ENCODE measurements around the gene LZTS3. TPM values are rescaled to one million over a fixed set of nuclear protein-coding genes. Genes with fewer than 3 reads are reported as not detected.

LZTS3 gene
- total and polyA plus RNA-seq, 4 donors, result 3.3 to 9.9 (median 8.0) TPM

- Histone ChIP-seq H3K4me1 (ENCODE audit: control insufficient read depth in 1 of 2, insufficient read depth in 2 of 2, low read length in 2 of 2) (no peaks in the 10 kb centered on the region), H3K9me3 (ENCODE audit: control insufficient read depth, low read length) (no peaks in the 10 kb centered on the region), H3K36me3 (ENCODE audit: control insufficient read depth in 1 of 2, insufficient read depth in 2 of 2, low read length in 1 of 2) (peaks cover 0 to 2% of the 10 kb centered on the region in 2 donors), H3K4me3 (ENCODE audit: low read length in 2 of 2) (peak within 1 kb of the TSS; percentile 52 to 59), H3K27ac (ENCODE audit: low read depth in 1 of 2, low read length in 2 of 2) (peak within 1 kb of the TSS in 1 of 2 donors; percentile 11), H3K27me3 (ENCODE audit: control insufficient read depth in 1 of 2, insufficient read depth in 2 of 2, low read length in 1 of 2) (no peaks in the 10 kb centered on the region)
- DNase-seq (peak; percentile 65 to 83), ATAC-seq (ENCODE audit: low FRiP score) (peak; percentile 72)
- WGBS, 2 donors, result 0% methylated on average over 45 to 48 of the region's 48 CpGs
- intact Hi-C loops (cut with DNase I), result loop anchor here in 1 of 2 donors (10.0 kb wide), 1 partner anchor 165 kb away; the partner anchor contains the start of genes GNRH2 and MRPS26
Observed at GRCh38 chr20:3209257-3209945, 36.1 kb upstream of the LZTS3 start, which contains the start of gene ITPA. ITPA (plus strand) TSS chr20:3209498; CDS start chr20:3209552, 54 bp downstream.

GRCh38 chr20:3208786-3209256, 35.5 kb upstream of the LZTS3 start:
- DNase-seq, result no peak
- H3K36me3 ChIP-seq (ENCODE audit: control insufficient read depth in 1 of 2, insufficient read depth in 2 of 2, low read length in 1 of 2), result peaks cover 0 to 2% of the 10 kb centered on the region in 2 donors
- peak overlapping the region; percentile 52 to 59 for H3K4me3 ChIP-seq (ENCODE audit: low read length in 2 of 2)
- no peaks in the 10 kb centered on the region for H3K27me3 ChIP-seq (ENCODE audit: control insufficient read depth in 1 of 2, insufficient read depth in 2 of 2, low read length in 1 of 2)
- intact Hi-C loops (cut with DNase I), result loop anchor here in 1 of 2 donors (10.0 kb wide), 1 partner anchor 164 kb away; the partner anchor contains the start of genes GNRH2 and MRPS26
- no peaks in the 10 kb centered on the region for H3K4me1 ChIP-seq (ENCODE audit: control insufficient read depth in 1 of 2, insufficient read depth in 2 of 2, low read length in 2 of 2)
- no peaks in the 10 kb centered on the region for H3K9me3 ChIP-seq (ENCODE audit: control insufficient read depth, low read length)
- ATAC-seq (ENCODE audit: low FRiP score), result no peak
- peak overlapping the region in 1 of 2 donors; percentile 11 for H3K27ac ChIP-seq (ENCODE audit: low read depth in 1 of 2, low read length in 2 of 2)
- 2% methylated on average over 8 to 10 of the region's 10 CpGs for WGBS, 2 donors

GRCh38 chr20:3204124-3204794, 30.9 kb upstream of the LZTS3 start, which contains the start of gene DDRGK1:
DDRGK1 (minus strand) TSS chr20:3204682; CDS start chr20:3204627, 55 bp downstream.
- peak; percentile 95 for ATAC-seq (ENCODE audit: low FRiP score)
- 0% methylated on average over 48 of the region's 48 CpGs for WGBS, 2 donors
- intact Hi-C loops (cut with DNase I), result loop anchor here in 1 of 2 donors (10.0 kb wide), 1 partner anchor 159 kb away; the partner anchor contains the start of genes GNRH2 and MRPS26
- H3K4me3 ChIP-seq (ENCODE audit: low read length in 2 of 2), result peak within 1 kb of the TSS; percentile 59 to 75
- no peaks in the 10 kb centered on the region for H3K4me1 ChIP-seq (ENCODE audit: control insufficient read depth in 1 of 2, insufficient read depth in 2 of 2, low read length in 2 of 2)
- peak within 1 kb of the TSS in 1 of 2 donors; percentile 77 for H3K27ac ChIP-seq (ENCODE audit: low read depth in 1 of 2, low read length in 2 of 2)
- DNase-seq, result peak; percentile 90 to 96
- H3K9me3 ChIP-seq (ENCODE audit: control insufficient read depth, low read length), result no peaks in the 10 kb centered on the region
- H3K36me3 ChIP-seq (ENCODE audit: control insufficient read depth in 1 of 2, insufficient read depth in 2 of 2, low read length in 1 of 2), result peaks cover 0 to 4% of the 10 kb centered on the region in 2 donors
- no peaks in the 10 kb centered on the region for H3K27me3 ChIP-seq (ENCODE audit: control insufficient read depth in 1 of 2, insufficient read depth in 2 of 2, low read length in 1 of 2)

- ATAC-seq (ENCODE audit: low FRiP score), result peak; percentile 31
- no peaks in the 10 kb centered on the region for H3K27me3 ChIP-seq (ENCODE audit: control insufficient read depth in 1 of 2, insufficient read depth in 2 of 2, low read length in 1 of 2)
- no peaks in the 10 kb centered on the region for H3K9me3 ChIP-seq (ENCODE audit: control insufficient read depth, low read length)
- no peaks in the 10 kb centered on the region for H3K4me1 ChIP-seq (ENCODE audit: control insufficient read depth in 1 of 2, insufficient read depth in 2 of 2, low read length in 2 of 2)
- 10 to 13% methylated on average over 31 of the region's 31 CpGs for WGBS, 2 donors
- H3K36me3 ChIP-seq (ENCODE audit: control insufficient read depth in 1 of 2, insufficient read depth in 2 of 2, low read length in 1 of 2), result peaks cover 0 to 4% of the 10 kb centered on the region in 2 donors
- H3K27ac ChIP-seq (ENCODE audit: low read depth in 1 of 2, low read length in 2 of 2), result no peak overlapping the region
- no peak for DNase-seq
- intact Hi-C loops (cut with DNase I), result loop anchor here in 1 of 2 donors (10.0 kb wide), 1 partner anchor 159 kb away; the partner anchor contains the start of genes GNRH2 and MRPS26
- peak overlapping the region; percentile 59 to 75 for H3K4me3 ChIP-seq (ENCODE audit: low read length in 2 of 2)
Observed at GRCh38 chr20:3203315-3204123, 30.2 kb upstream of the LZTS3 start.

- H3K9me3 ChIP-seq (ENCODE audit: control insufficient read depth, low read length), result no peaks in the 10 kb centered on the region
- peak overlapping the region in 1 of 2 donors; percentile 75 for H3K4me3 ChIP-seq (ENCODE audit: low read length in 2 of 2)
- ATAC-seq (ENCODE audit: low FRiP score) (no peak), DNase-seq (no peak)
- no peak overlapping the region for H3K27ac ChIP-seq (ENCODE audit: low read depth in 1 of 2, low read length in 2 of 2)
- intact Hi-C loops (cut with DNase I), result loop anchor here in 1 of 2 donors (10.0 kb wide), 1 partner anchor 158 kb away; the partner anchor contains the start of genes GNRH2 and MRPS26
- H3K4me1 ChIP-seq (ENCODE audit: control insufficient read depth in 1 of 2, insufficient read depth in 2 of 2, low read length in 2 of 2), result no peaks in the 10 kb centered on the region
- 54 to 58% methylated on average over 9 of the region's 9 CpGs for WGBS, 2 donors
- no peaks in the 10 kb centered on the region for H3K27me3 ChIP-seq (ENCODE audit: control insufficient read depth in 1 of 2, insufficient read depth in 2 of 2, low read length in 1 of 2)
- H3K36me3 ChIP-seq (ENCODE audit: control insufficient read depth in 1 of 2, insufficient read depth in 2 of 2, low read length in 1 of 2), result peaks cover 0 to 4% of the 10 kb centered on the region in 2 donors
Observed at GRCh38 chr20:3202965-3203314, 29.6 kb upstream of the LZTS3 start.

GRCh38 chr20:3199976-3200755, 26.8 kb upstream of the LZTS3 start:
- Histone ChIP-seq H3K27me3 (ENCODE audit: control insufficient read depth in 1 of 2, insufficient read depth in 2 of 2, low read length in 1 of 2) (no peaks in the 10 kb centered on the region), H3K4me1 (ENCODE audit: control insufficient read depth in 1 of 2, insufficient read depth in 2 of 2, low read length in 2 of 2) (no peaks in the 10 kb centered on the region), H3K4me3 (ENCODE audit: low read length in 2 of 2) (no peak overlapping the region), H3K36me3 (ENCODE audit: control insufficient read depth in 1 of 2, insufficient read depth in 2 of 2, low read length in 1 of 2) (peaks cover 0 to 4% of the 10 kb centered on the region in 2 donors), H3K27ac (ENCODE audit: low read depth in 1 of 2, low read length in 2 of 2) (no peak overlapping the region), H3K9me3 (ENCODE audit: control insufficient read depth, low read length) (no peaks in the 10 kb centered on the region)
- DNase-seq, result no peak
- 90 to 92% methylated on average over 27 of the region's 27 CpGs for WGBS, 2 donors
- no peak for ATAC-seq (ENCODE audit: low FRiP score)
- intact Hi-C loops (cut with DNase I), result loop anchor here in 1 of 2 donors (10.0 kb wide), 1 partner anchor 155 kb away; the partner anchor contains the start of genes GNRH2 and MRPS26

- ATAC-seq (ENCODE audit: low FRiP score), result no peak
- DNase-seq, result no peak
- 50 to 74% methylated on average over 2 of the region's 2 CpGs for WGBS, 2 donors
- Histone ChIP-seq H3K27ac (ENCODE audit: low read depth in 1 of 2, low read length in 2 of 2) (no peak overlapping the region), H3K27me3 (ENCODE audit: control insufficient read depth in 1 of 2, insufficient read depth in 2 of 2, low read length in 1 of 2) (no peaks in the 10 kb centered on the region), H3K4me3 (ENCODE audit: low read length in 2 of 2) (no peak overlapping the region), H3K4me1 (ENCODE audit: control insufficient read depth in 1 of 2, insufficient read depth in 2 of 2, low read length in 2 of 2) (no peaks in the 10 kb centered on the region), H3K9me3 (ENCODE audit: control insufficient read depth, low read length) (no peaks in the 10 kb centered on the region), H3K36me3 (ENCODE audit: control insufficient read depth in 1 of 2, insufficient read depth in 2 of 2, low read length in 1 of 2) (peaks cover 0 to 4% of the 10 kb centered on the region in 2 donors)
- intact Hi-C loops (cut with DNase I), result no loop called here
Observed at GRCh38 chr20:3199206-3199605, 25.9 kb upstream of the LZTS3 start.

All from aorta (tissue), 5 donors.